ENCODE measurements around the gene CIAO2A.

Gene CIAO2A

DNA sequence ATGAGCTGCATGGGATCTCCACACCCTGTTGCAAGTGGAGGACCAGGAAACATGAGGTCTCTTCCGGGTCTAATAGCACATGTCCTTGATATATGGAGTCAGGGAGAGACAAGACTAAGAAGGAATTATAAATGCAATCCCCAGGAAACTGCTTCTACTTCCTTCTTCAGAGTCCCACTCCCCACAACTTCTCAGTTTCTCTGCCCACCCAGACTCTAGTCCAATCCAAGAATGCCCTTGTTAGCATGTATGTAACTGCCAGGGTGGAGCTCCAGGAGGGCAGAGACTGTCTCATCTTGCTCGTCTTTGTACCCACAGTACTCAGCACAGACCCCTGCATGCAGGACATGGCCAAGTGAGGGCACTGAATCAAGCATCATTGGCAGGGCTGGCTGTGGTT, 55.7 kb downstream of the CIAO2A start:
- no peak for DNase-seq

DNA sequence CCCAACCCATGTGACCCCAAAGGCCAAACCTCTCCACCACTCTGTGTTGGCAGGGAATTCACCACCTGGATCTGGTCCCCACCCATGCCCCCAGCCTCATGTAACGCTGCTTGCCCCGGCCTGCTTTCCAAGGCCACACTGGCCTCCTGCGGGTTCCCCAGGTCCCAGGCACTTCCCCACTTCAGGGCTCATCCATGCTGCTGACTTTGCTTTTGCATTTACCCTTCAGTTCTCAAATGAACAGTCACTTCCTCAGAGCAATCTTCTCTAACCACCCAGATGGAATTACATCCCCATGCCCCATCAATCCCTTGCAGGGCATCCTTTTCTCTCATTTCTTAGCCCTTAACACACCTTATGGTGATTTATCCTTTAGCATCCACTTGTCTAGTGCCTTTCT, 56.5 kb downstream of the CIAO2A start:
- DNase-seq, result no peak

DNA sequence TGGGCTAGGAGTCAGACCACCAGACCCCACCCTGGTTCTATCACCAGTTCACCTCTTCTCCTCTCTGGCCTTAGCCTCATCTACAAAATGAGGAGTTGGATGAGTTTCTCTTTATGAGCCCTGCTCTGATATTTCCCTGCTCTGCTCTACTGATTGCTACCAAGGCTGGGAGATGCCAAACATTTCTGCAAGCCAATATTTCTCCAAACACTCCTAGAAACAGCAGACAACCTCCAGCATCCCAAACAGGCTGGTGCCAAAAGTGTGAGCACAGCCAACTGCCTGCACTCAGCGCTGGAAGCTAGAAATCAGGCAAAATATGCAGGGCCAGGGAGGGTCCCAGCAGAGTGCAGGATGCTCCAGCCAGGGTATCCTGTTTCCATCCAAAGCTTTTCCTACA, 58.1 kb downstream of the CIAO2A start:
- no peak for DNase-seq

DNA sequence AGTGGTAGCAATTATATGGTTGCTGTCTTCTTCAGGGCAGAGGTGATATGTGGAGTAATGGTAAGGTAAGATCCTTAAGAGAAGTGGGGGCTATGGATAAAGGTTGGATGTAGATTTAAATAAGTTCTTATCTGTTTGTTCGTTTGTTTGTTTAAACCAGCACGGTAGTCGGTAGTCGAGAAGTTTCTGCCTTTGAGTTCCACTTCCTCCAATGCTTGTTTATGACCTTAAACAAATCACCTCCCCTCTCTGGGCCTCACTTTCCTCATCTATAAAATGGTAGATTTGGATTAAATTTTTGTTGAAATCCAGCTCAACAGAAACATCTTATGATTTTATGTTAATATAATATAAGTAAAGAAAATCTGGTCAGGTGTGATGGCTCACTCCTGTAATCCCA, 59.1 kb downstream of the CIAO2A start:
- DNase-seq, result no peak

DNA sequence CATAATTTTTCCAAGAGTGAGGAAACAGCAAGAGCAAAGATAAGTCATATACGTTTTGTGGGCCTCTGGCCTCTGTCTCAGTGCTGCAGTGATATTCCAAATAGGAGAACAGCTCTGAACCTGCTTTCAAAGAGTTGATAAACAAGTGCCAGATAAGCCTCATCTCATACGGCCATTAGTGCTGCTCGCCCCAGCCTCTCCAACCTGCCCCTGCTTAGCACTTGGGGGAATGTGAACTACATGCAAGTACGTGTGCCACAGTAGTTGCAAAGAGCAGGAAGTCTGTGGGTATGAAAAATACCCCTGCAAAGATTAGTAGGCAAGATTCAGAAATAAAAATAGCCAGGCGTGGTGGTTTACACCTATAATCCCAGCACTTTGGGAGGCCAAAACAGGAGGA, 61.3 kb downstream of the CIAO2A start:
- DNase-seq, result no peak

DNA sequence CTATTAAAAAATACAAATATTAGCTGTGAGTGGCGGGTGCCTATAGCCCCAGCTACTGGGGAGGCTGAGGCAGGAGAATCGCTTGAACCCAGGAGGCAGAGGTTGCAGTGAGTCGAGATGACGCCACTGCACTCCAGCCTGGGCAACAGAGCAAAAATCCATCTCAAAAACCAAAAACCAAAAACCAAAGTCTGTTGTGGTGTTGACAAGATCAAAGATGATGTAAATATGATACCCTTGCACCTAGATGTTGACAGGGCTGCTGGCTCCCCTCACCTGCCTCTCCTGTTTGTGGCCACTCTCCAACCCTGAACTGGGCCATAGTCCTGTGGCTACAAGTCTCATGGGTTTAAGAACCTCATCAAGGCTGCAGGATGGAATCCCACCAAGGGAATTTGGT, 63.5 kb downstream of the CIAO2A start:
- no peak for DNase-seq

DNA sequence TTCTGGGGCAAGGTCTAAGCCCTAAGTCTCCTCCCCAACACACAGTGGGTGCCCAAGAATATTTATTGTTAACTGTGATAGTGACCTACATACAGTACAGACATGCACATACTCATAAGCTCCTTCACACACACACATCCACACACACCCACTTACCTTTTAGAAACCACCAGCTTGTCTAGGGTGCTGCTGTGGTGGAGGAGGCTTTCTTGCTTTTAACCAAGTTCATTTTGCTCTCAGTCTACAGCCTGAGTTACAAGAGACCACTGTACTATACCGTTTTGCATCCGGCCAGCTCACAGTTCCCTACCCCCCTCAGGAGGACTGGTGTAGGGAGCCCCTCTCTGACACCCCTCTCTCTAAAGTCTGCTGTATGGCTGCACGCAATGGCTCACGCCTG, 64.0 kb downstream of the CIAO2A start:
- DNase-seq, result no peak

DNA sequence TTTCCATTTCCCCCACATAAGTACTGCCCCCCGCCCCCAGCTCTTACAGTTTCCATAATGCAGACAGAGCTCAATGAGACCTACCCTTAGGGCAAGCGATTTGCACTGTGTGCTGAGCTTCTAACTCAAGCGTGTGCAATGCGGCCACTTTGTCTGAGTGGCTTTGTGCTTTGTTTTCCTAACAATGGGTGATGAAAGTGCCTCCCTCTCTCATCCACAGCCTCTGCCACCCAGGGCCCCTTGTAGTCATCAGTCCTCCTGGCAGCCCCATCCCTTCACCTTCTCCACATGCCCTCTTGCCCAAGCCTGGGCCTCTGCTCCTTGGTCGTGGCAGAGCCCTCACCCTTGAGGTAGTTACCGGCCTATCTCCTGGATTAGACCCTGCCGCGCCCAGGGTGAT, 64.5 kb downstream of the CIAO2A start:
- peak; percentile 73 for DNase-seq

DNA sequence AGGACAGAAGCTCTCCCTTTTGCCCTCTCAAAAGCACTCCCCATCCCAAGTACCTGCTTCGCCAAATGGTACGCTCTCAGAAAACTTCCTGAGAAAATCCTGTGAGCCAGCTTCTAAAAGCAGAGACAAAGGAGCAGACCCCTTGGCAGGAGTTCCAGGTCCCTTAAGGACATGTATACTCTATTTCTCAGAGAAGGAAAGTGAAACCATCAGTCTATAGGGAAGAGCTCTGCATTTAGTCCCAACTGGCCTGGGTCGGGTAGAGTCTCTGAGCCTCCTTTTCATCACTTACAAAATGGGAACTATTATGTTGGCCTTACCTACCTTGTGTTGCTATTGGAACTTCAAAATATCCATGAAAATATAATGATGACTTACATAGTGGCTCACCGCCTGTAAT, 67.0 kb downstream of the CIAO2A start:
- DNase-seq, result no peak

DNA sequence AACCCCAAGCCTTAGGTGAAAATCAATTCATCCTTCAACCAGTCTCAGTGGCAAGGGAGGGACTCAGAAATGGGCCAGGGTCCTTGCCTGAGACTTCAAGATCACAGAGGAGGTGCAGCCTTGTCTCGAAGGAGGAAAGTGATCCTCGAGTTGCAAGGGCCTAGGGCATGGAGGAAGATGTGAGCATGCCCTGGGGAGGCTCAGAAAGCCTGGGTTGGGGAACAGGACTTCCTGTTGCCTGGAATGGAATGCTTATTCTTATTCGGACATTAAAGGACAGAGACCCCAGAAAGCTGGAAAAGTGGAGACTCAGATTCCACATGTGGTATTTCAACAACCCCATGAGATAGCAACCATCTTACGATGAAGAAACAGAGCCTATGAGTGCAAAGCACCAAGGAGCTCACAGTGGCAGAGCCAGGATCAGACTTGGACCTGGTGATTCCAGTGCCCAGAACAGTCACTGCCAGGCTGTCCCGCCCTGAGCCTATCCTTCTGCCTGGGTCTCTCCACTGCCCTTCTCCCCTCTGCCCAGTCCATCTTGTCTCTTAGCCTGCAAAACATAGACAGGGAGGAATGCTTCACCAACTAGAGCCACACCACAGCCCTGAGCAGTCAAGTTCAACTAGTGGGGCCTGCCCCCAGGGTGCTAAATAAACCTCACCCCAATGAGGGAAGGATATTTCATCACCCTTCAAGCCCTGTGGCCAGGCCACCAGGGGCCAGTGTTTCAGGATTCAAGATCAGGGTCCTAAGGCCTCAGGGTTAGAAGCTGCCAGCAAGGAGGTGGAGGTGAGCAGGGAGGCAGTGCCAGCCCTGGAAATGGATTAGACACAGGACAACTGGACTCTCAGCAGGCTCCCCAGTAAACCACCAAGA, 69.2 kb downstream of the CIAO2A start:
- no peak for DNase-seq

DNA sequence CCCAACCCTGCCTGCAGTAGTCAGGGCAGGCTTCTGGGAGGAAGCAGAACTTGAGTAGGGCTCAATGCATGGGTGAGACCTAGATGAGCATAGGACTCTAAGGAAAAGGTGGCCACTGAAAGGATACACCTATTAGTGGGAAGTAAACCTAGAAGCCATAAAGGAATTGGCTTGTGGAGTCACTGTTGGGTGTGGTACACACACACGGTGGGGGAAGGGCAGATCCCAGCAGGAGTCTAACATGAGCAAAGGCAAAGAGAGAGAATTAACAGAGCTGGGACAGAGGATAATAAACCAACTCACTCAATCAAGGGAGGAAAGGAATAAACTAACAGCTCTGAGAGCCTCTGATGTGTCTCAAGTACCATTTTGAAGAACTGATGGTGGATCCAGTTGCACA, 70.4 kb downstream of the CIAO2A start:
- DNase-seq, result no peak

DNA sequence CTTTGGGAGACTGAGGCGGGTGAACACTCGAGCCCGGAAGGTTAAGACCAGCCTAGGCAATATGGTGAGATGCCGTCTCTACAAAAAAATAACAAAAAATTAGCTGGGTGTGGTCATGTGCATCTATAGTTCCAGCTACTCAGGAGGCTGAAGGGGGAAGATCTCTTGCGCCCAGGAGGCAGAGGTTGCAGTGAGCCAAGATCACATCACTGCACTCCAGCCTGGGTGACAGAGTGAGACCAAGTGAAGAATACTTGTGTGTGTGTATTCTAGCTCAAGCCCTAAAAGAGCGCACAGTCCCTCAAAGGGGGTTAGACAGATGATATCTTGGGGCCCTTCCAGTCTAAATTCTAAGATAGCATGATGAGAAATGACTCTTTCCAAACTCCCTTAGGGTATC, 71.1 kb downstream of the CIAO2A start:
- no peak for DNase-seq
